Gastrocnemius medialis (tissue), 4 donors: ENCODE results near the gene HBA1.

ENCODE experiments used
- CTCF ChIP-seq, 5 experiments: fragments of 450-650 bp in 3 of 5; fragments of 200-600 bp in 2 of 5; sonication (generic) in 2 of 5; IDR thresholded peaks in 4 of 5; conservative IDR thresholded peaks in 1 of 5; 1 replicate in 4 of 5; 2 replicates in 1 of 5; pipeline ENCODE4 v1.5.1; 2016 to 2019; ENCODE audit warnings: antibody characterized with exemption in 5 of 5, mild to moderate bottlenecking in 3 of 5, moderate library complexity in 3 of 5
- POLR2A ChIP-seq, 2 donors: fragments of 450-650 bp; IDR thresholded peaks; one replicate each; pipeline ENCODE4 v1.6.1; 2017; ENCODE audit warnings: antibody characterized with exemption in 2 of 2, mild to moderate bottlenecking in 2 of 2, moderate library complexity in 2 of 2

DNA sequence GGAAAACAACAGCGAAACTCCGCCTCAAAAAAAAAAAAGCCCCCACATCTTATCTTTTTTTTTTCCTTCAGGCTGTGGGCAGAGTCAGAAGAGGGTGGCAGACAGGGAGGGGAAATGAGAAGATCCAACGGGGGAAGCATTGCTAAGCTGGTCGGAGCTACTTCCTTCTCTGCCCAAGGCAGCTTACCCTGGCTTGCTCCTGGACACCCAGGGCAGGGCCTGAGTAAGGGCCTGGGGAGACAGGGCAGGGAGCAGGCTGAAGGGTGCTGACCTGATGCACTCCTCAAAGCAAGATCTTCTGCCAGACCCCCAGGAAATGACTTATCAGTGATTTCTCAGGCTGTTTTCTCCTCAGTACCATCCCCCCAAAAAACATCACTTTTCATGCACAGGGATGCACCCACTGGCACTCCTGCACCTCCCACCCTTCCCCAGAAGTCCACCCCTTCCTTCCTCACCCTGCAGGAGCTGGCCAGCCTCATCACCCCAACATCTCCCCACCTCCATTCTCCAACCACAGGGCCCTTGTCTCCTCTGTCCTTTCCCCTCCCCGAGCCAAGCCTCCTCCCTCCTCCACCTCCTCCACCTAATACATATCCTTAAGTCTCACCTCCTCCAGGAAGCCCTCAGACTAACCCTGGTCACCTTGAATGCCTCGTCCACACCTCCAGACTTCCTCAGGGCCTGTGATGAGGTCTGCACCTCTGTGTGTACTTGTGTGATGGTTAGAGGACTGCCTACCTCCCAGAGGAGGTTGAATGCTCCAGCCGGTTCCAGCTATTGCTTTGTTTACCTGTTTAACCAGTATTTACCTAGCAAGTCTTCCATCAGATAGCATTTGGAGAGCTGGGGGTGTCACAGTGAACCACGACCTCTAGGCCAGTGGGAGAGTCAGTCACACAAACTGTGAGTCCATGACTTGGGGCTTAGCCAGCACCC lies 1.2 kb upstream of the HBA1 start:
- TF ChIP-seq POLR2A (IDR thresholded peaks at IDR 0.05) (no peak), CTCF (IDR thresholded peaks at IDR 0.05 in 4 of 5, conservative IDR thresholded peaks at IDR 0.05 in 1 of 5) (no peak)
